ENCODE results near the gene RPS3A.
"Not testable (repeated sequence)": the region's sequence is repeated elsewhere in the genome, so short reads cannot be mapped to it uniquely, and the experiment has no call there.

RPS3A gene

DNA sequence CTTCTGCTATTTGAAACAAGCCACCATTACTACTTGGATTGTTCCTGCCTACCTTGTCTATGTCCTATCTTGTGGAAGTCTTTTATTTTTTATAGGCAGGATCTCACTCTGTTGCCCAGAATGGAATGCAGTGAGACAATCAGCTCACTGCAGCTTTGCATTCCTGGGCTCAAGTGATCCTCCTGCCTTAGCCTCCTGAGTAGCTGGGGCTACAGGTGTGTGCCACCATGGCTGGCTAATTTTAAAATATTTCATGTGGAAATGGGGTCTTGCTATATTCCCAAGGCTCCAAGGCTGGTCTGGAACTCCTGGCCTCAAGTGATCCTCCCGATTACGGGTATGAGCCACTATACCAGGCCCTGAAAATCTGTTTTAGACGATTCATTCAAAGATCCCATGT, 7.6 kb downstream of the RPS3A start:
- Histone ChIP-seq H3K4me1 (ENCODE audit: control insufficient read depth in 2 of 2, insufficient read depth in 2 of 2, low read length in 2 of 2) (no peaks in the 10 kb centered on the region), H3K4me3 (ENCODE audit: low read length in 2 of 2) (no peak overlapping the region), H3K9ac (ENCODE audit: low read depth in 1 of 2, low read length in 2 of 2) (no peak overlapping the region), H3K36me3 (ENCODE audit: control insufficient read depth in 2 of 2, insufficient read depth in 2 of 2, low read length in 2 of 2) (peaks cover 45 to 50% of the 10 kb centered on the region in 2 donors), H3K27me3 (ENCODE audit: control insufficient read depth in 2 of 2, insufficient read depth in 2 of 2, low read length in 2 of 2) (no peaks in the 10 kb centered on the region), H3K27ac (ENCODE audit: low read depth in 2 of 2, low read length in 2 of 2) (no peak overlapping the region), H3K9me3 (ENCODE audit: control insufficient read depth in 2 of 2, low read length in 2 of 2) (no peaks in the 10 kb centered on the region)

DNA sequence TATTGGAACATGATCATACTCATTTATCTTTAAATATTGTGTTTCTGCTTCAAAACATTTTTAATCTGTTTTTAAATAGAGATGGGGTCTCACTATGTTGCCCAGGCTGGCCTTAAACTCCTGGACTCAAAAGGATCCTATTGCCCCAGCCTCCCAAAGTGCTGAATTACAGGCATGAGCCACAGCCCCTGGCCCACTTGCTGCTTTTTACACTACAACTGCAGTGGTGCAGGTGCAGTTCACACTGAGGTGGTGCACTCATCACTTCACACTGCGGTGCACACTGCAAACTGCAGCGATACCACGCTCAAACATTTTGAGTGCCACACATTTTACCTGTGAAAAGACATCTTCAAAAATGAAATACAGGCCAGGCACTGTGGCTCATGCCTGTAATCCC, 10.8 kb downstream of the RPS3A start:
- H3K9ac ChIP-seq (ENCODE audit: low read depth in 1 of 2, low read length in 2 of 2): no peak overlapping the region
- H3K27me3 ChIP-seq (ENCODE audit: control insufficient read depth in 2 of 2, insufficient read depth in 2 of 2, low read length in 2 of 2): no peaks in the 10 kb centered on the region
- no peak overlapping the region for H3K4me3 ChIP-seq (ENCODE audit: low read length in 2 of 2)
- H3K4me1 ChIP-seq (ENCODE audit: control insufficient read depth in 2 of 2, insufficient read depth in 2 of 2, low read length in 2 of 2): no peaks in the 10 kb centered on the region
- H3K9me3 ChIP-seq (ENCODE audit: control insufficient read depth in 2 of 2, low read length in 2 of 2): no peaks in the 10 kb centered on the region
- no peak overlapping the region for H3K27ac ChIP-seq (ENCODE audit: low read depth in 2 of 2, low read length in 2 of 2)
- H3K36me3 ChIP-seq (ENCODE audit: control insufficient read depth in 2 of 2, insufficient read depth in 2 of 2, low read length in 2 of 2): peaks cover 40 to 44% of the 10 kb centered on the region in 2 donors

DNA sequence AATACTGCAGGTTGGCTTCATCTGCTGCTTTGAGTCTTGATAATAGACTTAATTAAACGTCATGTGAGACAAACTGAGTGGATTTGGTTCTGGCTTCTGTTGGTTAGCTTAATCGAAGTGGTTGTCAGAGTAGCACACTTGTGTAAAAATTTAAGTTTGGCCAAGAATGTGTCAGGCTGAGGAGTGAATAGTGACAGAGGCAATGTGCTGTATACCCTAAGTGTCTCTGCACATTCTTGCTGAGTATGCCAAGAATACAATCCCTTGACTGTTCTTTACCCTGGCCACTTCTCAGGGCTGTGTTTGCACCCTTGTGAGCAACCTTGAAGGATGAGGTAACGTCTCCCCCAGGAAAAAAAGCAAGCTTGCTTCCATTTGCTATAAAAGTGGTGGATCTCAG, 14.9 kb downstream of the RPS3A start:
- Histone ChIP-seq H3K36me3 (ENCODE audit: control insufficient read depth in 2 of 2, insufficient read depth in 2 of 2, low read length in 2 of 2) (peaks cover 28 to 32% of the 10 kb centered on the region in 2 donors), H3K4me1 (ENCODE audit: control insufficient read depth in 2 of 2, insufficient read depth in 2 of 2, low read length in 2 of 2) (no peaks in the 10 kb centered on the region), H3K27ac (ENCODE audit: low read depth in 2 of 2, low read length in 2 of 2) (no peak overlapping the region), H3K27me3 (ENCODE audit: control insufficient read depth in 2 of 2, insufficient read depth in 2 of 2, low read length in 2 of 2) (no peaks in the 10 kb centered on the region), H3K9me3 (ENCODE audit: control insufficient read depth in 2 of 2, low read length in 2 of 2) (no peaks in the 10 kb centered on the region), H3K9ac (ENCODE audit: low read depth in 1 of 2, low read length in 2 of 2) (no peak overlapping the region), H3K4me3 (ENCODE audit: low read length in 2 of 2) (no peak overlapping the region)

DNA sequence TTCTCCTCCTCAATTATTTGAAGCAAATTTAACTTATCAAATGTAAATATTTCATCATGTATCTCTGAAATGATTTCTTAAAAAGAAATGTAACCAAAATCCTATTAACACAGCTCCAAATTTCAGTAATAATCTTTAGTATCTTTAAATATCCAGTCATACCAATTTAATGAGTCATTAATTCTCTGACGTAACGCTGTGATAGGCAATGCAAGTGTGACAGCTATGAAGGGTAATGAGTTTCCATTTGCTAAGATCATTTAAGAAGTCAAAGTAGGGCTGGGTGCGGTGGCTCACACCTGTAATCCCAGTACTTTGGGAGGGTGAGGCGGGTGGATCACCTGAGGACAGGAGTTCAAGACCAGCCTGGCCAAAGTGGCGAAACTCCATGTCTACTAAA, 15.6 kb downstream of the RPS3A start:
- no peaks in the 10 kb centered on the region for H3K9me3 ChIP-seq (ENCODE audit: control insufficient read depth in 2 of 2, low read length in 2 of 2)
- peaks cover 34 to 37% of the 10 kb centered on the region in 2 donors for H3K36me3 ChIP-seq (ENCODE audit: control insufficient read depth in 2 of 2, insufficient read depth in 2 of 2, low read length in 2 of 2)
- H3K27me3 ChIP-seq (ENCODE audit: control insufficient read depth in 2 of 2, insufficient read depth in 2 of 2, low read length in 2 of 2): no peaks in the 10 kb centered on the region
- H3K4me3 ChIP-seq (ENCODE audit: low read length in 2 of 2): no peak overlapping the region
- no peak overlapping the region for H3K9ac ChIP-seq (ENCODE audit: low read depth in 1 of 2, low read length in 2 of 2)
- H3K4me1 ChIP-seq (ENCODE audit: control insufficient read depth in 2 of 2, insufficient read depth in 2 of 2, low read length in 2 of 2): no peaks in the 10 kb centered on the region
- H3K27ac ChIP-seq (ENCODE audit: low read depth in 2 of 2, low read length in 2 of 2): no peak overlapping the region

DNA sequence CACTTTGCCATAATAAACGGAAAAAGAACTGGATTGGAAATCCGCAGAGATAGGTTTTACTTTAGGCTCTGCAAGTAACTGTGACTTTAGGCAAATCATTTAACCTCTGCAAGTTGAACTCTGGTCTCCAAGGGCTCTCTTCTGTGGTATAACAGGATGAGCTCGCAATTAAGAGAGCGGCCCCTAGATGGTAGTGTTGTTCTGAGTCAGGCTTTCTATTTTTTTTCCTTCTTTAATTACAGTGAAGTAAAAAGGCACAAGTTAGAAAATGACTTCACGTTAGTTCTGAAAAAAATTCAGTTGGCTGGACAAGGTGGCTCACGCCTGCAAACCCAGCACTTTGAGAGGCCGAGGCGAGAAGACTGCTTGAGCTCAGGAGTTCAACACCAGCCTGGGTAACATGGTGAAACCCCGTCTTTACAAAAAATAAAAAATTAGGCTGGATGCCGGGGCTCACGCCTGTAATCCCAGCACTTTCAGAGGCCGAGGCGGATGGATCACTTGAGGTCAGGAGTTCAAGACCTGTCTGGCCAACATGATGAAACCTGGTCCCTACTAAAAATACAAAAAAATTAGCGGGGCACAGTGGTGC, 18.0 kb downstream of the RPS3A start:
- Histone ChIP-seq H3K9me3 (ENCODE audit: control insufficient read depth in 2 of 2, low read length in 2 of 2) (no peaks in the 10 kb centered on the region), H3K27ac (ENCODE audit: low read depth in 2 of 2, low read length in 2 of 2) (no peak overlapping the region), H3K9ac (ENCODE audit: low read depth in 1 of 2, low read length in 2 of 2) (no peak overlapping the region), H3K27me3 (ENCODE audit: control insufficient read depth in 2 of 2, insufficient read depth in 2 of 2, low read length in 2 of 2) (no peaks in the 10 kb centered on the region), H3K4me3 (ENCODE audit: low read length in 2 of 2) (no peak overlapping the region), H3K36me3 (ENCODE audit: control insufficient read depth in 2 of 2, insufficient read depth in 2 of 2, low read length in 2 of 2) (peaks cover 38 to 47% of the 10 kb centered on the region in 2 donors), H3K4me1 (ENCODE audit: control insufficient read depth in 2 of 2, insufficient read depth in 2 of 2, low read length in 2 of 2) (no peaks in the 10 kb centered on the region)

DNA sequence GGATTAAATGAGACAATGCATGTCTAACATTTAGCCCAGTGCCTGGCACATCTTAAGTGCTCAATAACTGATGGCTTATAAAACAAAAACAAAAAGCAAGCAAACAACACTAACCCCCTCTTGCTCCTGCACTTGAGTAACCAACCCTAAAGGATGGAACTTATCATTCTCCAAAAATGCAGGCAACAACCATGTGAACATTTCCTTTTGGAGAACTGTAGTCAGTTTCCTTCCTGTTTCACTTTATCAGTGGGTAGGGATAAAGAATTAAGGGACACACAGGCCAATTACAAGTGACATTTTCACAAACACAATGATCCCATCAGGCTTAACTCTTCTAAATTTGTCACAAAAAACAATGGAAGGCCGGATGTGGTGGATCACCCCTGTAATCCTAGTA, 30.4 kb downstream of the RPS3A start:
- Histone ChIP-seq H3K4me1 (ENCODE audit: control insufficient read depth in 2 of 2, insufficient read depth in 2 of 2, low read length in 2 of 2) (no peaks in the 10 kb centered on the region), H3K9ac (ENCODE audit: low read depth in 1 of 2, low read length in 2 of 2) (no peak overlapping the region), H3K4me3 (ENCODE audit: low read length in 2 of 2) (no peak overlapping the region), H3K27ac (ENCODE audit: low read depth in 2 of 2, low read length in 2 of 2) (no peak overlapping the region), H3K9me3 (ENCODE audit: control insufficient read depth in 2 of 2, low read length in 2 of 2) (no peaks in the 10 kb centered on the region), H3K27me3 (ENCODE audit: control insufficient read depth in 2 of 2, insufficient read depth in 2 of 2, low read length in 2 of 2) (no peaks in the 10 kb centered on the region), H3K36me3 (ENCODE audit: control insufficient read depth in 2 of 2, insufficient read depth in 2 of 2, low read length in 2 of 2) (peaks cover 40 to 42% of the 10 kb centered on the region in 2 donors)

DNA sequence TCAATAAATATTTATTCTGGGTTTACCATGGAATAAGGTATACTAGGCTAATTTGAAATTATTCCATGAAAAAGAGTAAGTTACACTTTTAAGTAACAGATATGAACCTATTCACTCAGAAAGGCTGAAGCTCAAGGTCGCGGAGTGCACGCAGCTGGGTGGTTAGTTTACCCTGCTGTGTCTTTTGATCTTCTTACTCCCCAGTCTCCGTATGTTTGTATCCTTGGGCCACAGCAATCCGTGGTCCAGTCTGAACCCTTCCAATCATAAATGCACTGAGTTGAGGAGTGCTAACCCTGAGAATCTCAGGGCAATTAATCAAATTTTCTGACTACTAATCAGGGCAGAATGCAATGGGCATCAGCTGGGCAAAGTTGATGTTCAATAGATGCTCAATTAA, 33.9 kb downstream of the RPS3A start:
- Histone ChIP-seq H3K27me3 (ENCODE audit: control insufficient read depth in 2 of 2, insufficient read depth in 2 of 2, low read length in 2 of 2) (no peaks in the 10 kb centered on the region), H3K4me1 (ENCODE audit: control insufficient read depth in 2 of 2, insufficient read depth in 2 of 2, low read length in 2 of 2) (no peaks in the 10 kb centered on the region), H3K36me3 (ENCODE audit: control insufficient read depth in 2 of 2, insufficient read depth in 2 of 2, low read length in 2 of 2) (peaks cover 33 to 40% of the 10 kb centered on the region in 2 donors)

DNA sequence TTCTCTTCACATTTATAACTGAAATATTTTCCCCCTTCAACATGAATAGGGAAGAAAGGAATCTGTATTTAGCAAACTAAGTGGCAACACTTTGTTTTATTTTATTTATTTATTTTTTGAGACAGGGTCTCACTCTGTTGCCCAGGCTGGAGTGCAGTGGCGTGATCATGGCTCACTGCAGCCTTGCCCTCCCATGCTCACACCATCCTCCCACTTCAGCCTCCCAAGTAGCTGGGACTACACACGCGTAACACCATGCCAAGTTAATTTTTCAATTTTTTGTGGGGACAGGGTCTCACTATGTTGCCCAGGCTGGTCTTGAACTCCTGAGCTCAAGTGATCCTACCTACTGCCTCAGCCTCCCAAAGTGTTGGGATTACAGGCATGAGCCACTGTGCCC, 36.6 kb downstream of the RPS3A start:
- H3K36me3 ChIP-seq (ENCODE audit: control insufficient read depth in 2 of 2, insufficient read depth in 2 of 2, low read length in 2 of 2): peaks cover 33 to 38% of the 10 kb centered on the region in 2 donors
- H3K27me3 ChIP-seq (ENCODE audit: control insufficient read depth in 2 of 2, insufficient read depth in 2 of 2, low read length in 2 of 2); H3K9me3 ChIP-seq (ENCODE audit: control insufficient read depth in 2 of 2, low read length in 2 of 2); H3K4me1 ChIP-seq (ENCODE audit: control insufficient read depth in 2 of 2, insufficient read depth in 2 of 2, low read length in 2 of 2); H3K27ac ChIP-seq (ENCODE audit: low read depth in 2 of 2, low read length in 2 of 2); H3K9ac ChIP-seq (ENCODE audit: low read depth in 1 of 2, low read length in 2 of 2); H3K4me3 ChIP-seq (ENCODE audit: low read length in 2 of 2): not testable (repeated sequence)

More for the DNA sequence above, 33.9 kb downstream of the RPS3A start:
- H3K9me3 ChIP-seq (ENCODE audit: control insufficient read depth in 2 of 2, low read length in 2 of 2): no peaks in the 10 kb centered on the region
- no peak overlapping the region for H3K4me3 ChIP-seq (ENCODE audit: low read length in 2 of 2)
- no peak overlapping the region for H3K27ac ChIP-seq (ENCODE audit: low read depth in 2 of 2, low read length in 2 of 2)
- no peak overlapping the region for H3K9ac ChIP-seq (ENCODE audit: low read depth in 1 of 2, low read length in 2 of 2)

DNA sequence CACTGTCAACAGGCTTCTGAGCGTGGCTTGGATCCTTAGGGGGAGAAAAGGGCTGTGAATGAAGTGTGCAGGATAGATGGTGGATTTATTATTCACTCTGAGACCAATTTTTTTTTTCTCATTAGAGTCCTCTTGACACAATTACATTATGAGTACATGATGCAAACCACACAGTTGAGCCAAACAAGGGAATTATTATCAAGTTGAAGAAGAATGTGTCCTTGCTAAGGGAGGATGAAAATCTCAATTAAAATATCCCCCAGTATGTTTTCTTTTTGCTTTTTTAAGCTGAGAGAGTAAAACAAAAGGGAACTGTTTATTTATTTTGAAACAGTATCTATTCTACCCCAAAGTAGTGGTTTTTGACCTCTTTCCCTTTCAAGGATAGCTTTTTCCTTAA, 40.4 kb downstream of the RPS3A start:
- H3K36me3 ChIP-seq (ENCODE audit: control insufficient read depth in 2 of 2, insufficient read depth in 2 of 2, low read length in 2 of 2): peaks cover 33 to 36% of the 10 kb centered on the region in 2 donors
- H3K4me3 ChIP-seq (ENCODE audit: low read length in 2 of 2): no peak overlapping the region
- no peaks in the 10 kb centered on the region for H3K4me1 ChIP-seq (ENCODE audit: control insufficient read depth in 2 of 2, insufficient read depth in 2 of 2, low read length in 2 of 2)

DNA sequence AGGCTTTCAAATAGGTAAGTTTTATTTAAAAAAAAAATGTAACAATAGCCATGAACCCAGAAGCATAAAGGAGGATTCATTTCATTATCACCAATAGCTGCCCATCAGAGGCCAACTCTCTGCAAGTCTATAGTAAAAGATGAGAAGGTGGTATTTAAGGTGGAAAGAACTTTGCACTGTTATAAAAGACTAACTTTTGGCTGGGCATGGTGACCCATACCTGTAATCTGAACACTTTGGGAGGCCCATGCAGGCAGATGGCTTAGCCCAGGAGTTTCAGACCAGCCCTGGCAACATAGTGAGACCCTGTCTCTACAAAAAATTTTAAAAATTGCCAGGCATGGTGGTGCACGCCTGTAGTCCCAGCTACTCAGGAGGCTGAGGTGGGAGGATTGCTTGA, 43.3 kb downstream of the RPS3A start:
- Histone ChIP-seq H3K4me1 (ENCODE audit: control insufficient read depth in 2 of 2, insufficient read depth in 2 of 2, low read length in 2 of 2) (no peaks in the 10 kb centered on the region), H3K9me3 (ENCODE audit: control insufficient read depth in 2 of 2, low read length in 2 of 2) (no peaks in the 10 kb centered on the region), H3K36me3 (ENCODE audit: control insufficient read depth in 2 of 2, insufficient read depth in 2 of 2, low read length in 2 of 2) (peaks cover 38 to 41% of the 10 kb centered on the region in 2 donors), H3K9ac (ENCODE audit: low read depth in 1 of 2, low read length in 2 of 2) (no peak overlapping the region), H3K27me3 (ENCODE audit: control insufficient read depth in 2 of 2, insufficient read depth in 2 of 2, low read length in 2 of 2) (no peaks in the 10 kb centered on the region), H3K4me3 (ENCODE audit: low read length in 2 of 2) (no peak overlapping the region), H3K27ac (ENCODE audit: low read depth in 2 of 2, low read length in 2 of 2) (no peak overlapping the region)

More for the DNA sequence above, 40.4 kb downstream of the RPS3A start:
- no peaks in the 10 kb centered on the region for H3K27me3 ChIP-seq (ENCODE audit: control insufficient read depth in 2 of 2, insufficient read depth in 2 of 2, low read length in 2 of 2)
- no peaks in the 10 kb centered on the region for H3K9me3 ChIP-seq (ENCODE audit: control insufficient read depth in 2 of 2, low read length in 2 of 2)
- no peak overlapping the region for H3K27ac ChIP-seq (ENCODE audit: low read depth in 2 of 2, low read length in 2 of 2)
- no peak overlapping the region for H3K9ac ChIP-seq (ENCODE audit: low read depth in 1 of 2, low read length in 2 of 2)

DNA sequence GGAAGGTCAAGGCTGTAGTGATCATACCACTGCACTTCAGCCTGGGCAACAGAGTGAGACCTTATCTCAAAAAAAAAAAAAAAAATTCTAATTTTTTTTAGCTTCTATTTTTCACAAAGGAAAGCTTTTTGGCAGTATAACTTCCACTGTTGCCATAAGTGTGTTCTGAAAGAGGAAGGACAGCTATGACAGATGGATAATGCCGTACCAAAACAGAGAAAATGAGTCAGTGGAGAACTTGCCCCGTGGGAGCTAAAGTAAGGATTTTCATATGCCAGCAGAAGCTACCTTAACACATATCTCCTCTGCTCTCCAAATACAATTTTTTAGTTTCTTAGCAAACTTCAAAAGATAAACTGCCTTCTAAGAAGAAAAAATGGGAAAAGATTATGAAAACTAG, 43.7 kb downstream of the RPS3A start:
- Histone ChIP-seq H3K9me3 (ENCODE audit: control insufficient read depth in 2 of 2, low read length in 2 of 2) (no peaks in the 10 kb centered on the region), H3K27ac (ENCODE audit: low read depth in 2 of 2, low read length in 2 of 2) (no peak overlapping the region), H3K27me3 (ENCODE audit: control insufficient read depth in 2 of 2, insufficient read depth in 2 of 2, low read length in 2 of 2) (no peaks in the 10 kb centered on the region), H3K36me3 (ENCODE audit: control insufficient read depth in 2 of 2, insufficient read depth in 2 of 2, low read length in 2 of 2) (peaks cover 41 to 45% of the 10 kb centered on the region in 2 donors), H3K4me1 (ENCODE audit: control insufficient read depth in 2 of 2, insufficient read depth in 2 of 2, low read length in 2 of 2) (no peaks in the 10 kb centered on the region), H3K9ac (ENCODE audit: low read depth in 1 of 2, low read length in 2 of 2) (no peak overlapping the region), H3K4me3 (ENCODE audit: low read length in 2 of 2) (no peak overlapping the region)

Measured in mucosa of rectum (tissue), 2 donors.